PC-9 (cell line): ENCODE data around the gene ATRN. TPM values are rescaled to one million over a fixed set of nuclear protein-coding genes. Genes with fewer than 3 reads are reported as not detected.

Experiments used
- BruUV-seq: library from RNA; stranded (reverse); fragments of 400-500 nt; replicated peaks from 2 replicates; lab custom pipeline; 2021; lab: Mats Ljungman, UMichigan
- CTCF ChIA-PET: fragments of 300-600 bp; sonication (Branson Sonifier 250); formaldehyde crosslinking; loops from one replicate; lab custom pipeline; 2022; ENCODE audit warnings: antibody characterized with exemption; lab: Charles Lee
- POLR2A ChIA-PET: fragments of 300-600 bp; sonication (Branson Sonifier 250); formaldehyde crosslinking; loops from one replicate; lab custom pipeline; 2022; ENCODE audit warnings: antibody characterized with exemption; ENCODE audit not compliant: unreplicated experiment; lab: Charles Lee
- DNase-seq, 2 experiments: peaks; one replicate each; pipeline versions ENCODE4 v3.0.0 to v3.0.0-alpha.2; 2015 to 2022; ENCODE audit warnings: mixed read lengths in 1 of 2
- H2AFZ ChIP-seq: fragments of 200-600 bp; sonication (generic); 2 replicates; pipeline ENCODE4 v1.8.1; 2017; ENCODE audit warnings: antibody characterized with exemption
- H3F3A ChIP-seq: fragments of 200-600 bp; sonication (generic); 2 replicates; pipeline ENCODE4 v1.8.1; 2017; ENCODE audit warnings: antibody characterized with exemption, mild to moderate bottlenecking, low read depth; ENCODE audit not compliant: insufficient read depth
- H3K27ac ChIP-seq: fragments of 200-600 bp; sonication (generic); 2 replicates; pipeline ENCODE4 v1.6.1; 2016; ENCODE audit warnings: mixed run types
- H3K27me3 ChIP-seq: fragments of 200-600 bp; sonication (generic); 2 replicates; pipeline ENCODE4 v1.6.1; 2016; ENCODE audit warnings: low read depth, mixed run types; ENCODE audit not compliant: insufficient read depth
- H3K36me3 ChIP-seq: fragments of 200-600 bp; sonication (generic); 2 replicates; pipeline ENCODE4 v1.6.1; 2016; ENCODE audit warnings: low read depth, mixed run types
- H3K4me1 ChIP-seq: fragments of 200-600 bp; sonication (generic); replicated peaks from 2 replicates; pipeline ENCODE4 v1.6.1; 2016; ENCODE audit warnings: mixed run types; ENCODE audit not compliant: insufficient read depth
- H3K4me2 ChIP-seq: fragments of 200-600 bp; sonication (generic); 2 replicates; pipeline ENCODE4 v1.6.1; 2017; ENCODE audit warnings: mixed run types
- H3K4me3 ChIP-seq: fragments of 200-600 bp; sonication (generic); 2 replicates; pipeline ENCODE4 v1.6.1; 2016; ENCODE audit warnings: mixed run types
- H3K79me2 ChIP-seq: fragments of 200-600 bp; sonication (generic); 2 replicates; pipeline ENCODE4 v1.6.1; 2017; ENCODE audit warnings: low read depth, mixed run types
- H3K9me2 ChIP-seq: fragments of 200-600 bp; sonication (generic); 2 replicates; pipeline ENCODE4 v1.8.1; 2017; ENCODE audit warnings: mild to moderate bottlenecking; ENCODE audit not compliant: insufficient read depth
- H3K9me3 ChIP-seq: fragments of 200-600 bp; sonication (generic); 2 replicates; pipeline ENCODE4 v1.8.1; 2016; ENCODE audit warnings: low read depth; ENCODE audit not compliant: insufficient read depth
- H4K20me1 ChIP-seq: fragments of 200-600 bp; sonication (generic); 2 replicates; pipeline ENCODE4 v1.8.1; 2017; ENCODE audit not compliant: insufficient read depth
- EZH2 ChIP-seq: fragments of 200-600 bp; sonication (generic); IDR thresholded peaks from 2 replicates; pipeline ENCODE4 v1.8.0; 2017; ENCODE audit warnings: antibody characterized with exemption, low read depth
- intact Hi-C: fragments of 100-400 bp; cut with micrococcal nuclease; formaldehyde crosslinking; loops from one replicate; pipeline ENCODE4 v1.10.0; 2022; ENCODE audit not compliant: unreplicated experiment
- total RNA-seq: library from RNA; stranded (reverse); gene quantifications from 2 replicates; pipeline ENCODE4 v1.2.3, GENCODE V29; 2021
- TF ChIP-seq, protein P1 (sequence below): fragments of 200-600 bp; sonication (generic); conservative IDR thresholded peaks from 2 replicates; pipeline ENCODE4 v1.6.1; 2017; ENCODE audit warnings: mixed run types, antibody characterized with exemption, mild to moderate bottlenecking, moderate library complexity

Gene ATRN
- total RNA-seq, 1 experiment from 2014 or later, result 34.9 TPM

DNA sequence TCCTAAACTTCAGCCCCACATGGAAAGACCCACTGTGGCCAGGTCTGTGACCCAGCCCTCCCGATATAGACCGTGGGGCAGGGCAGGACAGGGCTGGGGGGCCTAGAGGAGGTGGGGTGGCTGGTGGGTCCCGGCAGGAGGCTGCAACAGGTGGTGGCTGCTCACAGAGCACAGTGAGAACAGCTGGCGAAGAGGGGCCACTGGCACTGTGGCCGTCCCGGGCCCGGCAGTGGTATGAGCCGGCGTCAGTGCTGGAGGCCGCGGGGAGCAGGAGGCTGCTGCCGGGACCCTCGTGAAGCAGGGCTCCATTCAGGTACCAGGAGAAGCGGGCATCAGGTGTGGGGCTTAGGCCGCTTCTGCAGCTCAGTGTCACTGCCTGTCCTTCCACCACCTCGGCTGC lies 228.2 kb downstream of the ATRN start:
- BruUV-seq, result no TSS peak
- intact Hi-C loops, result no loop called here
- Histone ChIP-seq H3K4me3 (no peak overlapping the region), H3K4me1 (no peaks in the 10 kb centered on the region), H4K20me1 (no peaks in the 10 kb centered on the region), H3K9me3 (peaks cover 4% of the 10 kb centered on the region; the same call in 1 of the 2 replicates), H3K27me3 (peaks cover 18% of the 10 kb centered on the region; the same call in 1 of the 2 replicates), H3K36me3 (no peaks in the 10 kb centered on the region), H2AFZ (no peak overlapping the region), H3K79me2 (no peaks in the 10 kb centered on the region), H3F3A (no peaks in the 10 kb centered on the region), H3K27ac (no peak overlapping the region), H3K9me2 (no peaks in the 10 kb centered on the region), H3K4me2 (no peak overlapping the region)
- CTCF ChIA-PET, result no interaction called here
- TF ChIP-seq EZH2, result no peak
- TF ChIP-seq, protein P1, sequence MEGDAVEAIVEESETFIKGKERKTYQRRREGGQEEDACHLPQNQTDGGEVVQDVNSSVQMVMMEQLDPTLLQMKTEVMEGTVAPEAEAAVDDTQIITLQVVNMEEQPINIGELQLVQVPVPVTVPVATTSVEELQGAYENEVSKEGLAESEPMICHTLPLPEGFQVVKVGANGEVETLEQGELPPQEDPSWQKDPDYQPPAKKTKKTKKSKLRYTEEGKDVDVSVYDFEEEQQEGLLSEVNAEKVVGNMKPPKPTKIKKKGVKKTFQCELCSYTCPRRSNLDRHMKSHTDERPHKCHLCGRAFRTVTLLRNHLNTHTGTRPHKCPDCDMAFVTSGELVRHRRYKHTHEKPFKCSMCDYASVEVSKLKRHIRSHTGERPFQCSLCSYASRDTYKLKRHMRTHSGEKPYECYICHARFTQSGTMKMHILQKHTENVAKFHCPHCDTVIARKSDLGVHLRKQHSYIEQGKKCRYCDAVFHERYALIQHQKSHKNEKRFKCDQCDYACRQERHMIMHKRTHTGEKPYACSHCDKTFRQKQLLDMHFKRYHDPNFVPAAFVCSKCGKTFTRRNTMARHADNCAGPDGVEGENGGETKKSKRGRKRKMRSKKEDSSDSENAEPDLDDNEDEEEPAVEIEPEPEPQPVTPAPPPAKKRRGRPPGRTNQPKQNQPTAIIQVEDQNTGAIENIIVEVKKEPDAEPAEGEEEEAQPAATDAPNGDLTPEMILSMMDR, result no peak
- no peak for DNase-seq
- POLR2A ChIA-PET, result interaction anchor here (0.6 kb wide), 1 partner anchor 15 kb away, joined by 3 read pairs; no protein-coding TSS in a partner anchor

Other genes with a start within 250 kb of the ATRN start
- gene SLC4A11, start 231.8 kb upstream of the ATRN start, total RNA-seq, result 46.1 and 57.8 TPM in 2 replicates
- 2.6 and 2.9 TPM in 2 replicates for gene DNAAF9, start 63.3 kb upstream of the ATRN start, total RNA-seq
- not detected in 2 replicates for gene GFRA4, start 192.4 kb downstream of the ATRN start, total RNA-seq
- not detected in 2 replicates for gene ADAM33, start 211.0 kb downstream of the ATRN start, total RNA-seq
- gene SIGLEC1, start 241.6 kb downstream of the ATRN start, total RNA-seq, result 0.13 TPM in 1 of 2 replicates, not detected in the other